BLaER1 (cell line): ENCODE measurements around the gene ARHGAP26.

Source experiments
- H3K27ac ChIP-seq: shearing (Covaris generic); formaldehyde crosslinking; 2 replicates; pipeline ENCODE4 v1.8.1; 2022
- H3K27me3 ChIP-seq: shearing (Covaris generic); formaldehyde crosslinking; 2 replicates; pipeline ENCODE4 v1.8.1; 2022
- H3K36me3 ChIP-seq: shearing (Covaris generic); formaldehyde crosslinking; 2 replicates; pipeline ENCODE4 v1.8.1; 2022
- H3K4me1 ChIP-seq: shearing (Covaris generic); formaldehyde crosslinking; 2 replicates; pipeline ENCODE4 v1.8.1; 2022
- H3K4me2 ChIP-seq: shearing (Covaris generic); formaldehyde crosslinking; 2 replicates; pipeline ENCODE4 v1.8.1; 2022
- H3K4me3 ChIP-seq: shearing (Covaris generic); formaldehyde crosslinking; 2 replicates; pipeline ENCODE4 v1.8.1; 2022
- H3K9ac ChIP-seq: shearing (Covaris generic); formaldehyde crosslinking; 2 replicates; pipeline ENCODE4 v1.8.1; 2022
- H3K9me3 ChIP-seq: shearing (Covaris generic); formaldehyde crosslinking; 2 replicates; pipeline ENCODE4 v1.8.1; 2022
- H4K20me1 ChIP-seq: shearing (Covaris generic); formaldehyde crosslinking; 2 replicates; pipeline ENCODE4 v1.8.1; 2022
- Cebpa-rat ChIP-seq: shearing (Covaris generic); IDR thresholded peaks from 2 replicates; pipeline ENCODE4 v1.8.1; 2022

ARHGAP26 gene

GRCh38 chr5:143233031-143233430 lies 462.9 kb downstream of the ARHGAP26 start:
- H3K4me3 ChIP-seq = no peak overlapping the region
- peaks cover 19% of the 10 kb centered on the region for H3K4me1 ChIP-seq
- H3K9ac ChIP-seq = no peak overlapping the region
- no peak for TF ChIP-seq Cebpa-rat
- H3K27me3 ChIP-seq = no peaks in the 10 kb centered on the region
- H3K4me2 ChIP-seq = no peak overlapping the region
- H4K20me1 ChIP-seq = no peaks in the 10 kb centered on the region
- H3K27ac ChIP-seq = no peak overlapping the region
- no peaks in the 10 kb centered on the region for H3K36me3 ChIP-seq
- H3K9me3 ChIP-seq = 0 out of 2 replicates have a peak, but pooled peaks cover 2% of the 10 kb centered on the region

- TF ChIP-seq Cebpa-rat = no peak
- H3K27me3 ChIP-seq = no peaks in the 10 kb centered on the region
- H3K9me3 ChIP-seq = peaks cover 12% of the 10 kb centered on the region
- H3K4me1 ChIP-seq = peaks cover 16% of the 10 kb centered on the region
- no peaks in the 10 kb centered on the region for H4K20me1 ChIP-seq
- H3K4me3 ChIP-seq = no peak overlapping the region
- no peak overlapping the region for H3K4me2 ChIP-seq
- no peaks in the 10 kb centered on the region for H3K36me3 ChIP-seq
- no peak overlapping the region for H3K27ac ChIP-seq
- no peak overlapping the region for H3K9ac ChIP-seq
Observed at GRCh38 chr5:143234162-143234842, 464.1 kb downstream of the ARHGAP26 start.

GRCh38 chr5:143235423-143235822 lies 465.2 kb downstream of the ARHGAP26 start:
- H3K4me1 ChIP-seq = peaks cover 5% of the 10 kb centered on the region
- H3K9me3 ChIP-seq = peaks cover 12% of the 10 kb centered on the region
- no peak for TF ChIP-seq Cebpa-rat
- no peak overlapping the region for H3K4me3 ChIP-seq
- H3K36me3 ChIP-seq = no peaks in the 10 kb centered on the region
- H3K9ac ChIP-seq = no peak overlapping the region
- H3K4me2 ChIP-seq = no peak overlapping the region
- H3K27me3 ChIP-seq = no peaks in the 10 kb centered on the region
- H4K20me1 ChIP-seq = no peaks in the 10 kb centered on the region
- no peak overlapping the region for H3K27ac ChIP-seq

GRCh38 chr5:143236682-143237081 lies 466.5 kb downstream of the ARHGAP26 start:
- Histone ChIP-seq H3K27me3 (no peaks in the 10 kb centered on the region), H3K9me3 (peaks cover 12% of the 10 kb centered on the region), H3K4me1 (no peaks in the 10 kb centered on the region), H3K4me2 (no peak overlapping the region), H3K36me3 (no peaks in the 10 kb centered on the region), H3K9ac (no peak overlapping the region), H3K4me3 (no peak overlapping the region), H3K27ac (no peak overlapping the region), H4K20me1 (no peaks in the 10 kb centered on the region)
- TF ChIP-seq Cebpa-rat = no peak

- Histone ChIP-seq H3K27me3 (no peaks in the 10 kb centered on the region), H3K36me3 (no peaks in the 10 kb centered on the region), H3K27ac (no peak overlapping the region), H4K20me1 (no peaks in the 10 kb centered on the region), H3K9me3 (peaks cover 12% of the 10 kb centered on the region), H3K4me2 (no peak overlapping the region), H3K9ac (no peak overlapping the region), H3K4me1 (no peaks in the 10 kb centered on the region), H3K4me3 (no peak overlapping the region)
- no peak for TF ChIP-seq Cebpa-rat
Observed at GRCh38 chr5:143237664-143238063, 467.5 kb downstream of the ARHGAP26 start.

GRCh38 chr5:143238620-143239019 lies 468.4 kb downstream of the ARHGAP26 start:
- Histone ChIP-seq H3K27me3 (no peaks in the 10 kb centered on the region), H3K9me3 (peaks cover 12% of the 10 kb centered on the region), H3K9ac (no peak overlapping the region), H3K4me2 (no peak overlapping the region), H4K20me1 (no peaks in the 10 kb centered on the region), H3K27ac (no peak overlapping the region), H3K4me1 (no peaks in the 10 kb centered on the region), H3K4me3 (no peak overlapping the region), H3K36me3 (no peaks in the 10 kb centered on the region)
- no peak for TF ChIP-seq Cebpa-rat

GRCh38 chr5:143239882-143240518 lies 469.8 kb downstream of the ARHGAP26 start:
- no peak for TF ChIP-seq Cebpa-rat
- H3K9me3 ChIP-seq = peaks cover 21% of the 10 kb centered on the region
- no peak overlapping the region for H3K4me3 ChIP-seq
- H3K4me1 ChIP-seq = no peaks in the 10 kb centered on the region
- H3K36me3 ChIP-seq = no peaks in the 10 kb centered on the region
- H3K27me3 ChIP-seq = no peaks in the 10 kb centered on the region
- H3K9ac ChIP-seq = no peak overlapping the region
- H3K27ac ChIP-seq = no peak overlapping the region
- H4K20me1 ChIP-seq = no peaks in the 10 kb centered on the region
- no peak overlapping the region for H3K4me2 ChIP-seq

- no peak overlapping the region for H3K9ac ChIP-seq
- no peaks in the 10 kb centered on the region for H3K4me1 ChIP-seq
- no peak overlapping the region for H3K4me3 ChIP-seq
- TF ChIP-seq Cebpa-rat = no peak
- no peak overlapping the region for H3K4me2 ChIP-seq
- H3K27ac ChIP-seq = no peak overlapping the region
- H4K20me1 ChIP-seq = no peaks in the 10 kb centered on the region
- H3K9me3 ChIP-seq = peaks cover 34% of the 10 kb centered on the region
- H3K27me3 ChIP-seq = no peaks in the 10 kb centered on the region
- H3K36me3 ChIP-seq = no peaks in the 10 kb centered on the region
Observed at GRCh38 chr5:143241892-143242291, 471.7 kb downstream of the ARHGAP26 start.

GRCh38 chr5:143243103-143243502 lies 472.9 kb downstream of the ARHGAP26 start:
- Histone ChIP-seq H3K27ac (no peak overlapping the region), H3K36me3 (no peaks in the 10 kb centered on the region), H3K9me3 (peaks cover 31% of the 10 kb centered on the region), H3K9ac (no peak overlapping the region), H3K27me3 (no peaks in the 10 kb centered on the region), H4K20me1 (no peaks in the 10 kb centered on the region), H3K4me3 (no peak overlapping the region), H3K4me2 (no peak overlapping the region), H3K4me1 (no peaks in the 10 kb centered on the region)
- no peak for TF ChIP-seq Cebpa-rat

- H3K4me2 ChIP-seq = no peak overlapping the region
- H3K36me3 ChIP-seq = no peaks in the 10 kb centered on the region
- no peak overlapping the region for H3K4me3 ChIP-seq
- H4K20me1 ChIP-seq = no peaks in the 10 kb centered on the region
- no peak overlapping the region for H3K9ac ChIP-seq
- no peak for TF ChIP-seq Cebpa-rat
- H3K4me1 ChIP-seq = no peaks in the 10 kb centered on the region
- H3K27ac ChIP-seq = no peak overlapping the region
- peaks cover 21% of the 10 kb centered on the region for H3K9me3 ChIP-seq
- no peaks in the 10 kb centered on the region for H3K27me3 ChIP-seq
Observed at GRCh38 chr5:143244000-143244736, 474.0 kb downstream of the ARHGAP26 start.
